Measurements from ENCODE around the gene HOGA1. TPM values are rescaled to one million over a fixed set of nuclear protein-coding genes. Genes with fewer than 3 reads are reported as not detected.
A peak's percentile ranks its signal among the peaks of the same experiment; 100 is the strongest.

HOGA1 gene
- total and polyA plus RNA-seq, 12 donors, result 2.1 to 30.8 (median 13.0) TPM

- Histone ChIP-seq H3K27ac (no peak overlapping the region), H3K9me3 (replicated peaks in 1 of 3) (no peaks in the 10 kb centered on the region), H3K27me3 (no peaks in the 10 kb centered on the region), H3K4me3 (no peak overlapping the region), H3K4me1 (replicated peaks in 1 of 2) (peaks cover 5 to 20% of the 10 kb centered on the region in 2 donors), H3K36me3 (replicated peaks in 1 of 2) (peaks cover 0 to 19% of the 10 kb centered on the region in 2 donors)
- TF ChIP-seq POLR2A (IDR thresholded peaks at IDR 0.05) (no peak), CTCF (IDR thresholded peaks at IDR 0.05) (no peak)
- intact Hi-C loops (cut with DNase I), result loop anchor here (5.0 to 10.0 kb wide), 2 partner anchors 42 to 165 kb away; partner anchors contain the start of gene ZFYVE27 (in 1 of the 2)
- 91 to 99% (median 94%) methylated on average over 6 to 33 of the region's 33 CpGs for WGBS, 4 donors
- DNase-seq, result no peak
Measured at GRCh38 chr10:97570146-97570788, 13.9 kb upstream of the HOGA1 start.

GRCh38 chr10:97570789-97571471, 13.3 kb upstream of the HOGA1 start:
- no peaks in the 10 kb centered on the region for H3K27me3 ChIP-seq
- no peak overlapping the region for H3K4me3 ChIP-seq
- peaks cover 6 to 27% of the 10 kb centered on the region in 2 donors for H3K4me1 ChIP-seq (replicated peaks in 1 of 2)
- intact Hi-C loops (cut with DNase I), result loop anchor here (5.0 to 10.0 kb wide), 2 partner anchors 41 to 164 kb away; partner anchors contain the start of gene ZFYVE27 (in 1 of the 2)
- no peaks in the 10 kb centered on the region for H3K9me3 ChIP-seq (replicated peaks in 1 of 3)
- peaks cover 0 to 19% of the 10 kb centered on the region in 2 donors for H3K36me3 ChIP-seq (replicated peaks in 1 of 2)
- no peak overlapping the region for H3K27ac ChIP-seq
- DNase-seq, result no peak
- WGBS, 4 donors, result 82 to 92% (median 87%) methylated on average over 3 to 5 of the region's 5 CpGs
- TF ChIP-seq CTCF (IDR thresholded peaks at IDR 0.05) (no peak), POLR2A (IDR thresholded peaks at IDR 0.05) (no peak)

- no peak overlapping the region for H3K27ac ChIP-seq
- no peak for DNase-seq
- H3K27me3 ChIP-seq, result no peaks in the 10 kb centered on the region
- intact Hi-C loops (cut with DNase I), result loop anchor here (5.0 to 10.0 kb wide), 2 partner anchors 41 to 163 kb away; partner anchors contain the start of gene ZFYVE27 (in 1 of the 2)
- 88 to 92% (median 91%) methylated on average over 3 of the region's 3 CpGs for WGBS, 4 donors
- H3K36me3 ChIP-seq (replicated peaks in 1 of 2), result peaks cover 0 to 19% of the 10 kb centered on the region in 2 donors
- H3K4me3 ChIP-seq, result no peak overlapping the region
- TF ChIP-seq POLR2A (IDR thresholded peaks at IDR 0.05) (no peak), CTCF (IDR thresholded peaks at IDR 0.05) (no peak)
- H3K9me3 ChIP-seq (replicated peaks in 1 of 3), result no peaks in the 10 kb centered on the region
- H3K4me1 ChIP-seq (replicated peaks in 1 of 2), result peaks cover 6 to 27% of the 10 kb centered on the region in 2 donors
Measured at GRCh38 chr10:97571622-97572021, 12.6 kb upstream of the HOGA1 start.

GRCh38 chr10:97572214-97572989, 11.8 kb upstream of the HOGA1 start, which contains the start of gene ANKRD2:
Gene ANKRD2, plus strand, starts transcription at chr10:97572779. Its CDS starts 10 bp downstream, at chr10:97572789.
- Histone ChIP-seq H3K4me3 (no peak within 1 kb of the TSS), H3K27ac (no peak within 1 kb of the TSS), H3K9me3 (replicated peaks in 1 of 3) (no peaks in the 10 kb centered on the region), H3K27me3 (no peaks in the 10 kb centered on the region), H3K4me1 (replicated peaks in 1 of 2) (peaks cover 6 to 27% of the 10 kb centered on the region in 2 donors), H3K36me3 (replicated peaks in 1 of 2) (peaks cover 0 to 19% of the 10 kb centered on the region in 2 donors)
- TF ChIP-seq CTCF (IDR thresholded peaks at IDR 0.05) (peak; percentile 81 to 93 (median 91)), POLR2A (IDR thresholded peaks at IDR 0.05) (no peak)
- WGBS, 4 donors, result 60 to 87% (median 61%) methylated on average over 1 to 16 of the region's 16 CpGs
- intact Hi-C loops (cut with DNase I), result loop anchor here (5.0 to 10.0 kb wide), 2 partner anchors 40 to 162 kb away; partner anchors contain the start of gene ZFYVE27 (in 1 of the 2)
- peak; percentile 86 to 93 (median 91) for DNase-seq

Data from adrenal gland (tissue), 12 donors.